22Rv1 (cell line): ENCODE measurements around the gene C20orf173.

Experiments used
- ZFX ChIP-seq: fragments of 450-650 bp; IDR thresholded peaks from 2 replicates; pipeline ENCODE4 v1.6.1; 2017; ENCODE audit warnings: antibody characterized with exemption, borderline replicate concordance
- TF ChIP-seq, protein P1 (sequence below): fragments of 450-650 bp; IDR thresholded peaks from 2 replicates; pipeline ENCODE4 v1.5.1; 2017; ENCODE audit warnings: mild to moderate bottlenecking

DNA sequence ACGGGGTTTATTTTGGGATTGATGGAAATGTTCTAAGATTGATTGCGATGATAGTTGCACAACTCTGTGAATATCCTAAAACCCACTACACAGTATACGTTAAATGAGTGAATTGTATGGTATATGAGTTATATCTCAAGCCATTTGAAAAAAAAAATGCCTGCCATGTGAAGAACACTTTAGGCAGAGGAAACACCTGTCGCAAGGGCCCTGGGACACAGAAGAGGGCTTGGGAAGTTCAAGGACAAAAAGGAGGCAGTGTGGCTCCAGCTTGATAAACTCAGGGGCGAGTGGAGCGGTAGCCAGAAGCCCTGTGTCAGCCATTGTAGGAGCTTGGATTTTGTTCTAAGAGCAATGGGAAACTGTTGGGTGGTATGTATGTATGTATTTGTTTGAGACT lies 37.1 kb downstream of the C20orf173 start:
- no peak for TF ChIP-seq ZFX
- TF ChIP-seq, protein P1, sequence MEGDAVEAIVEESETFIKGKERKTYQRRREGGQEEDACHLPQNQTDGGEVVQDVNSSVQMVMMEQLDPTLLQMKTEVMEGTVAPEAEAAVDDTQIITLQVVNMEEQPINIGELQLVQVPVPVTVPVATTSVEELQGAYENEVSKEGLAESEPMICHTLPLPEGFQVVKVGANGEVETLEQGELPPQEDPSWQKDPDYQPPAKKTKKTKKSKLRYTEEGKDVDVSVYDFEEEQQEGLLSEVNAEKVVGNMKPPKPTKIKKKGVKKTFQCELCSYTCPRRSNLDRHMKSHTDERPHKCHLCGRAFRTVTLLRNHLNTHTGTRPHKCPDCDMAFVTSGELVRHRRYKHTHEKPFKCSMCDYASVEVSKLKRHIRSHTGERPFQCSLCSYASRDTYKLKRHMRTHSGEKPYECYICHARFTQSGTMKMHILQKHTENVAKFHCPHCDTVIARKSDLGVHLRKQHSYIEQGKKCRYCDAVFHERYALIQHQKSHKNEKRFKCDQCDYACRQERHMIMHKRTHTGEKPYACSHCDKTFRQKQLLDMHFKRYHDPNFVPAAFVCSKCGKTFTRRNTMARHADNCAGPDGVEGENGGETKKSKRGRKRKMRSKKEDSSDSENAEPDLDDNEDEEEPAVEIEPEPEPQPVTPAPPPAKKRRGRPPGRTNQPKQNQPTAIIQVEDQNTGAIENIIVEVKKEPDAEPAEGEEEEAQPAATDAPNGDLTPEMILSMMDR = no peak
